MM.1S (cell line): ENCODE results near the gene RNF212.

ENCODE experiments used
- CTCF ChIP-seq: fragments of 300-600 bp; sonication (generic); IDR thresholded peaks from 2 replicates; pipeline ENCODE4 v1.5.1; 2016; ENCODE audit warnings: antibody characterized with exemption, low read length, mixed read lengths
- EZH2 ChIP-seq: fragments of 300-600 bp; sonication (generic); optimal IDR thresholded peaks from 2 replicates; pipeline ENCODE3; 2017; ENCODE audit warnings: low read depth, mild to moderate bottlenecking, antibody characterized with exemption, low read length, mixed read lengths
- EZH2phosphoT487 ChIP-seq: fragments of 300-600 bp; sonication (generic); IDR thresholded peaks from 2 replicates; pipeline ENCODE4 v1.6.1; 2018; ENCODE audit warnings: antibody characterized with exemption, low read length

- TF ChIP-seq CTCF (no peak), EZH2 (no peak), EZH2phosphoT487 (no peak)
Measured at GRCh38 chr4:1080432-1080831, 32.9 kb downstream of the RNF212 start.
